Esophagus muscularis mucosa (tissue), 4 donors: ENCODE measurements around the gene HCFC2.

Experiments used
- EP300 ChIP-seq: sonication (generic); formaldehyde crosslinking; IDR thresholded peaks from one replicate; pipeline ENCODE4 v1.6.1; 2017; ENCODE audit warnings: antibody characterized with exemption
- POLR2A ChIP-seq: fragments of 450-650 bp; IDR thresholded peaks from one replicate; pipeline ENCODE4 v1.6.1; 2017; ENCODE audit warnings: antibody characterized with exemption, moderate library complexity, mild to moderate bottlenecking, low read depth
- POLR2AphosphoS5 ChIP-seq, 2 donors: sonication (generic); formaldehyde crosslinking; IDR thresholded peaks; one replicate each; pipeline ENCODE4 v1.6.1; 2017; ENCODE audit warnings: antibody characterized with exemption in 2 of 2
- TF ChIP-seq, protein P1 (sequence below), 3 experiments: fragments of 200-600 bp in 2 of 3; fragments of 450-650 bp in 1 of 3; sonication (generic) in 2 of 3; IDR thresholded peaks; one replicate each; pipeline ENCODE4 v1.5.1; 2017 to 2019; ENCODE audit warnings: antibody characterized with exemption in 3 of 3, mild to moderate bottlenecking in 2 of 3, moderate library complexity in 1 of 3

DNA sequence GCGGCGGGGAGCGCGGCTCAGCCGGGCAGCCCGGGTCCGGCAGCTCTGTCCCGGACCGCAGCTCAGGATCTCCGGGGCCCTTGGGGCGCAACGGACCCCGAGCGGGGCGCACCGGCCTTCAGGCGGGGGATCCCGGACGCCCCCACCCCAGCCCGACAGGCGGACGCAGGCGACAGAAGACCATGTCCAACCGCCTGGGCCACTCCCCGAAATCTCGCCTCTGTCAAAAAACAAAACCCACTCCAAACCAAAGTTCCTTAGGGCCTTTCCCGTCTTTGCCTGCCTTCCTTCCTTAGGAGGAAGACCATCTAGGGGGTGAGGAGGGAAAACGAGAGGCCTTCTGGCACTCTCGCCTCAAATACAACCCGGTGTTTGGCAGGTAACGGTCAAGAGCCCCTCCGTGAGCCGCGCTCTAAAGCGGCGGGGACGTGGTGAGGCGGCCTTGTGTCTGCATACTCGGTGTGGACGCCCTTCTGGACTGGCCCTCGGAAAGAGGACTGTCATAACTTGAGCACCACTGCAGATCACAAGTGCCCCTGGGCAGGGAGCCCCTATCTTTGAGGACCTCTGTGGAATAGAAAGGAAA, 604 bp downstream of the HCFC2 start:
- TF ChIP-seq, protein P1, sequence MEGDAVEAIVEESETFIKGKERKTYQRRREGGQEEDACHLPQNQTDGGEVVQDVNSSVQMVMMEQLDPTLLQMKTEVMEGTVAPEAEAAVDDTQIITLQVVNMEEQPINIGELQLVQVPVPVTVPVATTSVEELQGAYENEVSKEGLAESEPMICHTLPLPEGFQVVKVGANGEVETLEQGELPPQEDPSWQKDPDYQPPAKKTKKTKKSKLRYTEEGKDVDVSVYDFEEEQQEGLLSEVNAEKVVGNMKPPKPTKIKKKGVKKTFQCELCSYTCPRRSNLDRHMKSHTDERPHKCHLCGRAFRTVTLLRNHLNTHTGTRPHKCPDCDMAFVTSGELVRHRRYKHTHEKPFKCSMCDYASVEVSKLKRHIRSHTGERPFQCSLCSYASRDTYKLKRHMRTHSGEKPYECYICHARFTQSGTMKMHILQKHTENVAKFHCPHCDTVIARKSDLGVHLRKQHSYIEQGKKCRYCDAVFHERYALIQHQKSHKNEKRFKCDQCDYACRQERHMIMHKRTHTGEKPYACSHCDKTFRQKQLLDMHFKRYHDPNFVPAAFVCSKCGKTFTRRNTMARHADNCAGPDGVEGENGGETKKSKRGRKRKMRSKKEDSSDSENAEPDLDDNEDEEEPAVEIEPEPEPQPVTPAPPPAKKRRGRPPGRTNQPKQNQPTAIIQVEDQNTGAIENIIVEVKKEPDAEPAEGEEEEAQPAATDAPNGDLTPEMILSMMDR (IDR thresholded peaks at IDR 0.05) = no peak
- TF ChIP-seq POLR2A (no peak), POLR2AphosphoS5 (IDR thresholded peaks at IDR 0.05) (no peak), EP300 (no peak)
